HEK293T (cell line): ENCODE results near the gene CDH20.

Experiments
- CTCF ChIA-PET: fragments of 350-600 bp; formaldehyde crosslinking; extraction: SDS; loops from one replicate; lab custom pipeline; 2021; ENCODE audit warnings: antibody characterized with exemption, inconsistent platforms; lab: Yijun Ruan, JAX
- POLR2A ChIA-PET: fragments of 350-600 bp; formaldehyde crosslinking; extraction: SDS; loops from one replicate; lab custom pipeline; 2020; ENCODE audit warnings: antibody characterized with exemption, inconsistent platforms; lab: Yijun Ruan, JAX
- DNase-seq: peaks from one replicate; pipeline ENCODE4 v3.0.0; 2012; ENCODE audit warnings: mixed read lengths; ENCODE audit errors: extremely low spot score
- ARNT ChIP-seq: fragments of 450-650 bp; IDR thresholded peaks from 2 replicates; pipeline ENCODE4 v1.6.1; 2017; ENCODE audit warnings: mild to moderate bottlenecking
- BHLHE40 ChIP-seq: fragments of 450-650 bp; IDR thresholded peaks from 2 replicates; pipeline ENCODE4 v1.6.1; 2016; ENCODE audit warnings: mild to moderate bottlenecking, moderate library complexity, borderline replicate concordance
- CTBP1 ChIP-seq: fragments of 450-650 bp; IDR thresholded peaks from 2 replicates; pipeline ENCODE4 v1.6.1; 2016; ENCODE audit warnings: borderline replicate concordance
- ELF4 ChIP-seq: fragments of 450-650 bp; IDR thresholded peaks from 2 replicates; pipeline ENCODE4 v1.6.1; 2017; ENCODE audit warnings: antibody characterized with exemption
- FOXA1 ChIP-seq: fragments of 450-650 bp; IDR thresholded peaks from 2 replicates; pipeline ENCODE4 v1.6.1; 2016; ENCODE audit warnings: mild to moderate bottlenecking
- FOXK2 ChIP-seq: fragments of 450-650 bp; IDR thresholded peaks from 2 replicates; pipeline ENCODE4 v1.6.1; 2016; ENCODE audit warnings: mild to moderate bottlenecking
- FOXM1 ChIP-seq: fragments of 450-650 bp; IDR thresholded peaks from 2 replicates; pipeline ENCODE4 v1.6.1; 2017; ENCODE audit warnings: mild to moderate bottlenecking, borderline replicate concordance
- HDGF ChIP-seq: fragments of 450-650 bp; IDR thresholded peaks from 2 replicates; pipeline ENCODE4 v1.6.1; 2017; ENCODE audit warnings: antibody characterized with exemption, borderline replicate concordance
- L3MBTL2 ChIP-seq: fragments of 450-650 bp; conservative IDR thresholded peaks from 2 replicates; pipeline ENCODE4 v1.6.1; 2016; ENCODE audit warnings: mild to moderate bottlenecking
- LEF1 ChIP-seq: fragments of 450-650 bp; IDR thresholded peaks from 2 replicates; pipeline ENCODE4 v1.6.1; 2017; ENCODE audit warnings: mild to moderate bottlenecking, borderline replicate concordance
- NFRKB ChIP-seq: fragments of 450-650 bp; IDR thresholded peaks from 2 replicates; pipeline ENCODE4 v1.6.1; 2016; ENCODE audit warnings: mild to moderate bottlenecking, moderate library complexity
- SP1 ChIP-seq: fragments of 450-650 bp; IDR thresholded peaks from 2 replicates; pipeline ENCODE4 v1.6.1; 2017
- SUZ12 ChIP-seq: fragments of 450-650 bp; IDR thresholded peaks from 2 replicates; pipeline ENCODE4 v1.6.1; 2016; ENCODE audit warnings: mild to moderate bottlenecking
- TARDBP ChIP-seq: fragments of 450-650 bp; IDR thresholded peaks from 2 replicates; pipeline ENCODE4 v1.6.1; 2016
- ZNF384 ChIP-seq: fragments of 450-650 bp; IDR thresholded peaks from 2 replicates; pipeline ENCODE4 v1.6.1; 2016
- TF ChIP-seq, protein P1 (sequence below): fragments of 450-650 bp; IDR thresholded peaks from 2 replicates; pipeline ENCODE4 v1.6.1; 2016

Gene CDH20

DNA sequence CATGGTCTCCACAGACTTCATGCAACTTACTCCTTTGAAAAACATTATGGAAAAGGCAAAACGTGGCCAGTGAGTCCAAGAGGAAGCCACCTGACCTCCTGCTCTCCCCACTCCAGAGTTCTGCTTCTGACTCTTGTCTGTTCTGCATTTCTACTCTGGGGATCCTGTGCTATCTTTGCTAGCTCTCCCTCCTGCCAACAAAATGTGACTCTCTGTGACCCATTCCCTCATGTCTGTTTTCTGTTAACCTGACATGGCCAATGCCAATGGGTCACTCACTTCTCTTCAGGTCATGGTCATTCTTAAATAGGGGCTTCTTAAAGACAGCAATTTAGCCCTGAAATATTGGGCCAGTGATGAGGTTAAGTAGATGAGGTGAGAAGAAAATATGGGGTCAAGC lies 210.3 kb downstream of the CDH20 start:
- TF ChIP-seq BHLHE40: no peak
- TF ChIP-seq FOXA1: no peak
- TF ChIP-seq ZNF384: no peak
- TF ChIP-seq SUZ12: no peak
- TF ChIP-seq FOXM1: no peak
- no peak for TF ChIP-seq FOXK2
- TF ChIP-seq L3MBTL2: no peak
- no peak for TF ChIP-seq CTBP1
- TF ChIP-seq SP1: no peak
- TF ChIP-seq ELF4: no peak
- TF ChIP-seq ARNT: no peak
- no peak for TF ChIP-seq LEF1
- TF ChIP-seq TARDBP: no peak
- TF ChIP-seq HDGF: no peak
- no peak for TF ChIP-seq NFRKB
- TF ChIP-seq, protein P1, sequence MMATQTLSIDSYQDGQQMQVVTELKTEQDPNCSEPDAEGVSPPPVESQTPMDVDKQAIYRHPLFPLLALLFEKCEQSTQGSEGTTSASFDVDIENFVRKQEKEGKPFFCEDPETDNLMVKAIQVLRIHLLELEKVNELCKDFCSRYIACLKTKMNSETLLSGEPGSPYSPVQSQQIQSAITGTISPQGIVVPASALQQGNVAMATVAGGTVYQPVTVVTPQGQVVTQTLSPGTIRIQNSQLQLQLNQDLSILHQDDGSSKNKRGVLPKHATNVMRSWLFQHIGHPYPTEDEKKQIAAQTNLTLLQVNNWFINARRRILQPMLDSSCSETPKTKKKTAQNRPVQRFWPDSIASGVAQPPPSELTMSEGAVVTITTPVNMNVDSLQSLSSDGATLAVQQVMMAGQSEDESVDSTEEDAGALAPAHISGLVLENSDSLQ: no peak
- CTCF ChIA-PET: interaction anchor here (0.6 to 0.8 kb wide), 2 partner anchors 221 to 222 kb away, joined by 3 to 4 read pairs; no protein-coding TSS in a partner anchor
- no peak for DNase-seq
- POLR2A ChIA-PET: no interaction called here

DNA sequence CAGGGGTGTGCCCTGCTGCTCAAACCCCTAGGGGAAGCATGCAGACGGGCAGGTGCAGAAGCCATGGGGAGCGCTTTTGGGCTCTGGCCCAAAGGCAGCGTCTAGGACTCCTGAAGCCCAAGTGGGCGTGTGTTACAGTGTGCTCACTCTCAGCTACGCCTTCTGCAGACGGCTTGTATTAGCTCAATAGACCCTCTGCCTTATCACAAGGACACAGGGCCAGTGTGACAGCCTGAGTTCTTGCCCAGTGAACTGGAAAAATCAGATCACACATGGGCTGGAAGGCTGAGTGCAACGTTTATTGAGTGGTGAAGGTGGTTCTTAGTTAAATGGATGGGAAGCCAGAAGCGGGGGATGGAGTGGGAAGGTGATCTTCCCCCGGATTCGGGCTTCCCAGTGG lies 210.9 kb downstream of the CDH20 start:
- DNase-seq: no peak
- ChIA-PET POLR2A (no interaction called here), CTCF (no interaction called here)
- TF ChIP-seq CTBP1 (no peak), SUZ12 (no peak), FOXK2 (no peak), FOXM1 (no peak), LEF1 (no peak), L3MBTL2 (no peak), FOXA1 (no peak), ARNT (no peak), BHLHE40 (no peak), HDGF (no peak), ELF4 (no peak), ZNF384 (no peak), NFRKB (no peak), TARDBP (no peak), SP1 (no peak)
- TF ChIP-seq, protein P1: no peak

DNA sequence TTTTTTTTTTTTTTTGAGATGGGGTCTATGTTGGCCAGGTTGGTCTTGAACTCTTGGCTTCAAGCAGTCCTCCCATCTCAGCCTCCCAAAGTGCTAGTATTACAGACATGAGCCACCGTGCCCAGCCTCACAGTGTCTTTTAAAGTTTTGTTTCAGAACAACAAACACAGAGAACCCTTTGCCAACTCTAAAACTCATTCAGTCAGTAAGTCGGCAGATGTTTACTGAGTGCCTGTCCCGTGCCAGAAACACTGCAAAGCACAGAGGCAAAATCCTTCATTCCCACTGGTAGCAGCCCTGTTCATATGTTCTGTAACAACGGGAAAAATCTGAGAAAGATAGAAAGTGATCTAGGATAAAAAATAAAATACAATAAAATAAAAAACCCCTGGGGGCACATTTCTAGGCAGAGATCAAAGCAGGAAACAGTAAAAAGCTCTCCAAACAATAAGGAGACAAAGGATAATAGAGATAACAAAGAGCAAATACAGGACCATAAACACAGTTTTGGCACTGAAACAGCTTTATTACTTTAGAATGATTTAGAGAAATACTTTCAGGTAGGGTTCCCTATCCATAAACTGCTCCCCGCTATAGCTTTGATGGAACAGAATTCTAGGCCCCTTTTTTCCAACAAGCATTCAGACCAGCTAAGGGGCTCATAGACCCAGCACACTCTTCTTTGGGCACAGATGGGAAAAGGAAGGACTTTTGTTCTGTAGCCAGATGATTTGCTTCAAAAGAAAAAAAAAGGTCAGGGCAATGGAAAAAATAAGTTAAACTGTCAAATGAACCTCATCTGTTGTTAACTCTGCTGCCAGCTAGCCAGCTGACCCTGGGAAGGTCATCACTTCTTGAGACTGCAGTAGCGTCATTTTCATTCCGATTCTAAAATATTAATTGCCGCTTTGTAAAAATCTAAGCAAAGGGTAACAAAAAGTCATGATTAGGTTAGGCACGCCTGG lies 212.3 kb downstream of the CDH20 start:
- no peak for DNase-seq
- ChIA-PET CTCF (interaction anchor here (0.8 kb wide), 1 partner anchor 15 kb away, joined by 3 read pairs; no protein-coding TSS in a partner anchor), POLR2A (no interaction called here)
- TF ChIP-seq FOXA1 (no peak), ARNT (no peak), LEF1 (no peak), HDGF (no peak), SUZ12 (no peak), SP1 (no peak), ZNF384 (no peak), L3MBTL2 (no peak), BHLHE40 (no peak), ELF4 (no peak), FOXM1 (no peak), NFRKB (no peak), TARDBP (no peak), FOXK2 (no peak), CTBP1 (no peak)
- TF ChIP-seq, protein P1: no peak

DNA sequence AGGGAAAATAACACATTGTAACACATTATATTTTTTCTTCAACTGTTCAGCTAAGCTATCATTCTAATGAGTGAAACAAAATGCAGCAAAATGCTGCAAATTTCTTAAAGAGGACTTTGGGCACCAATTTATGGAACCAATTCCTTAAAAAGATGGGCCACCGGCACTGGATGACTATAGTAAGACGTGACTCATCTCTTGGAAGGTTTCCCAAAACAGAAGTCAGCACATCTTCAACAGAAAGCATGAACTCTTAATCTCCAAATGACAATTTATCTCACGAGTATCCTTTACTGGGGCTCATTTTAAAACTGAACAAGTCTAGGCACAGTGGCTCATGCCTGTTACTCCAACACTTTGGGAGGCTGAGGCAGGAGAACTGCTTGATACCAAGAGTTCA lies 213.4 kb downstream of the CDH20 start:
- ChIA-PET CTCF (no interaction called here), POLR2A (no interaction called here)
- no peak for DNase-seq
- no peak for TF ChIP-seq NFRKB
- TF ChIP-seq HDGF: no peak
- TF ChIP-seq L3MBTL2: no peak
- TF ChIP-seq FOXM1: no peak
- TF ChIP-seq, protein P1: no peak
- no peak for TF ChIP-seq FOXA1
- TF ChIP-seq ZNF384: no peak
- no peak for TF ChIP-seq LEF1

DNA sequence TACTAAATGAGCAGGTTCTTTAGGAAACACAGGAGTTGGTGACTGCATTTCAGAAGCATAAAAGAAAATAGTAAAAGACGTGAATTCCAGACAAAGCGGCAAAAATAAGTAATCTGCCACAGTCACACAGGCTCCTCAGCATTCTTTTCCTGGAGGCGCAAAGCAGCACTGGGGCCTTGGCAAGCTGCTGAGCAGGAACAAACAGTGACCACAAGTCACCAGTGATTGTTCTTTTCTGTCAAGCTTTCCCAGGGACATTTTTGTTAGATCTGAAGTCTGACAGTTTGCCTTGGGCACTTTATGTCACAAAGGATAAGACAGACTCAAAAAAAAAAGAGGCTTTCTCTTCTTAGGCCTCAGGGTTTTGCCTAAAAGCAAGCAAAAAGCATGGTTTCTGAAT lies 216.2 kb downstream of the CDH20 start:
- DNase-seq: no peak
- no peak for TF ChIP-seq SUZ12
- no peak for TF ChIP-seq FOXM1
- no peak for TF ChIP-seq NFRKB
- no peak for TF ChIP-seq ZNF384
- TF ChIP-seq SP1: no peak
- TF ChIP-seq ARNT: no peak
- no peak for TF ChIP-seq L3MBTL2
- no peak for TF ChIP-seq FOXA1
- no peak for TF ChIP-seq HDGF
- ChIA-PET CTCF (no interaction called here), POLR2A (no interaction called here)

DNA sequence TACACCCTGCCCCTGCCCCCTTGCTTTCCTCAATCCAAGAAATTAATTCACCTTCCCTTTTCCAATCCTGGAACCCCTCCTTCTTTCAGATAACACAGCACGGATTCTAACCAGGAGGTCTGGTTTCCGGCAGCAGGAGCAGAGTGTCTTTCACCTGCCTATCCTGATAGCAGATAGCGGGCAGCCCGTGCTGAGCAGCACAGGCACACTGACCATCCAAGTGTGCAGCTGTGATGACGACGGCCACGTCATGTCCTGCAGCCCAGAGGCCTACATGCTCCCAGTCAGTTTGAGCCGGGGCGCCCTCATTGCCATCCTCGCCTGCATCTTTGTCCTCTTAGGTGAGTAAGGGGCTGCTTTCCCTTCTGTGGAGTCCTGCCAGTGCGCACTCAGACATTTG lies 216.7 kb downstream of the CDH20 start:
- DNase-seq: no peak
- ChIA-PET POLR2A (no interaction called here), CTCF (no interaction called here)
- no peak for TF ChIP-seq ELF4
- TF ChIP-seq SUZ12: no peak
